Endodermal cell (in vitro differentiated cells): ENCODE measurements around the gene NOL9. TPM values are rescaled to one million over a fixed set of nuclear protein-coding genes. Genes with fewer than 3 reads are reported as not detected.

Experiments
- DNase-seq: peaks from one replicate; pipeline ENCODE4 v3.0.0-alpha.2; 2017
- H3K27ac ChIP-seq: 2 replicates; pipeline ENCODE4 v1.5.1; 2013; ENCODE audit warnings: mild to moderate bottlenecking, low read depth, low read length, moderate library complexity
- H3K27me3 ChIP-seq: 2 replicates; pipeline ENCODE4 v1.6.1; 2013; ENCODE audit warnings: mild to moderate bottlenecking, low read length, moderate library complexity; ENCODE audit not compliant: insufficient read depth, control insufficient read depth, poor library complexity, severe bottlenecking
- H3K36me3 ChIP-seq: 2 replicates; pipeline ENCODE4 v1.7.0; 2013; ENCODE audit warnings: mild to moderate bottlenecking, low read length, moderate library complexity; ENCODE audit not compliant: control insufficient read depth, insufficient read depth
- H3K4me1 ChIP-seq: one replicate; pipeline ENCODE4 v1.7.0; 2013; ENCODE audit warnings: low read length; ENCODE audit not compliant: control insufficient read depth, insufficient read depth
- H3K4me3 ChIP-seq: 2 replicates; pipeline ENCODE4 v1.5.1; 2013; ENCODE audit warnings: mild to moderate bottlenecking, low read length, moderate library complexity
- H3K9ac ChIP-seq: 2 replicates; pipeline ENCODE4 v1.6.1; 2013; ENCODE audit warnings: mild to moderate bottlenecking, low read length, moderate library complexity; ENCODE audit not compliant: poor library complexity, severe bottlenecking; ENCODE audit errors: extremely low read depth
- H3K9me3 ChIP-seq: 2 replicates; pipeline ENCODE4 v1.6.1; 2013; ENCODE audit warnings: mild to moderate bottlenecking, low read length, moderate library complexity; ENCODE audit not compliant: control insufficient read depth
- H3K27ac Mint-ChIP-seq: 2 replicates; pipeline ENCODE4 v1.8.0; 2020; ENCODE audit warnings: mixed read lengths
- H3K27me3 Mint-ChIP-seq: 2 replicates; pipeline ENCODE4 v1.8.0; 2021; ENCODE audit warnings: mild to moderate bottlenecking, mixed read lengths; ENCODE audit not compliant: insufficient read depth
- H3K36me3 Mint-ChIP-seq: 2 replicates; pipeline ENCODE4 v1.8.0; 2020; ENCODE audit warnings: low read depth, mixed read lengths
- H3K4me1 Mint-ChIP-seq: 2 replicates; pipeline ENCODE4 v1.8.0; 2020; ENCODE audit warnings: mixed read lengths
- H3K4me3 Mint-ChIP-seq: 2 replicates; pipeline ENCODE4 v1.8.0; 2020; ENCODE audit warnings: mild to moderate bottlenecking, moderate library complexity, mixed read lengths
- H3K9me3 Mint-ChIP-seq: 2 replicates; pipeline ENCODE4 v1.8.0; 2020; ENCODE audit warnings: mild to moderate bottlenecking, mixed read lengths
- WGBS, 2 experiments: methylation state at CpG; one replicate each; pipeline versions ENCODE4 v1.1.5 to v1.1.7; 2013; ENCODE audit warnings: missing lambda C conversion rate in 2 of 2, mixed read lengths in 1 of 2; ENCODE audit not compliant: insufficient coverage in 1 of 2, insufficient read length in 1 of 2; 5-methylcytosine and 5-hydroxymethylcytosine counted together
- total RNA-seq, 2 donors: library from RNA; stranded (reverse); fragmentation: NEBNext Ultra II Directional in 1 of 2; extraction: Animal tissue kit (Norgen Biotek cat#: 25700) in 1 of 2; gene quantifications; 2 replicates in 1 of 2; 3 replicates in 1 of 2; pipeline ENCODE4 v1.2.1, GENCODE V29; 2021
- TF ChIP-seq, protein P1 (sequence below): fragments of 200-600 bp; sonication (generic); conservative IDR thresholded peaks from 2 replicates; pipeline ENCODE4 v1.5.0; 2021; ENCODE audit warnings: antibody characterized with exemption, mild to moderate bottlenecking

Gene NOL9
- total RNA-seq, 2 donors from 2014 or later: 35.0 to 43.9 TPM

GRCh38 chr1:6491480-6491962, 62.8 kb downstream of the NOL9 start, which contains the start of gene PLEKHG5:
Gene PLEKHG5 (minus strand): TSS chr1:6491667. CDS start chr1:6477571, 14,096 bp downstream.
- Mint-ChIP-seq H3K4me3 (peak within 1 kb of the TSS; percentile 64), H3K27ac (peak within 1 kb of the TSS; percentile 40), H3K36me3 (no peaks in the 10 kb centered on the region), H3K27me3 (peaks cover 19% of the 10 kb centered on the region), H3K4me1 (peaks cover 10% of the 10 kb centered on the region), H3K9me3 (no peaks in the 10 kb centered on the region)
- H3K4me1 ChIP-seq: peaks cover 2% of the 10 kb centered on the region
- H3K27me3 ChIP-seq: peaks cover 10% of the 10 kb centered on the region
- no peaks in the 10 kb centered on the region for H3K9me3 ChIP-seq
- H3K9ac ChIP-seq: peak within 1 kb of the TSS; percentile 51
- H3K4me3 ChIP-seq: peak within 1 kb of the TSS; percentile 86
- no peak within 1 kb of the TSS for H3K27ac ChIP-seq
- H3K36me3 ChIP-seq: no peaks in the 10 kb centered on the region
- WGBS, 2 experiments: 62 to 65% methylated on average over 4 to 6 of the region's 6 CpGs
- peak; percentile 82 for DNase-seq
- TF ChIP-seq, protein P1, sequence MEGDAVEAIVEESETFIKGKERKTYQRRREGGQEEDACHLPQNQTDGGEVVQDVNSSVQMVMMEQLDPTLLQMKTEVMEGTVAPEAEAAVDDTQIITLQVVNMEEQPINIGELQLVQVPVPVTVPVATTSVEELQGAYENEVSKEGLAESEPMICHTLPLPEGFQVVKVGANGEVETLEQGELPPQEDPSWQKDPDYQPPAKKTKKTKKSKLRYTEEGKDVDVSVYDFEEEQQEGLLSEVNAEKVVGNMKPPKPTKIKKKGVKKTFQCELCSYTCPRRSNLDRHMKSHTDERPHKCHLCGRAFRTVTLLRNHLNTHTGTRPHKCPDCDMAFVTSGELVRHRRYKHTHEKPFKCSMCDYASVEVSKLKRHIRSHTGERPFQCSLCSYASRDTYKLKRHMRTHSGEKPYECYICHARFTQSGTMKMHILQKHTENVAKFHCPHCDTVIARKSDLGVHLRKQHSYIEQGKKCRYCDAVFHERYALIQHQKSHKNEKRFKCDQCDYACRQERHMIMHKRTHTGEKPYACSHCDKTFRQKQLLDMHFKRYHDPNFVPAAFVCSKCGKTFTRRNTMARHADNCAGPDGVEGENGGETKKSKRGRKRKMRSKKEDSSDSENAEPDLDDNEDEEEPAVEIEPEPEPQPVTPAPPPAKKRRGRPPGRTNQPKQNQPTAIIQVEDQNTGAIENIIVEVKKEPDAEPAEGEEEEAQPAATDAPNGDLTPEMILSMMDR: no peak

DNA sequence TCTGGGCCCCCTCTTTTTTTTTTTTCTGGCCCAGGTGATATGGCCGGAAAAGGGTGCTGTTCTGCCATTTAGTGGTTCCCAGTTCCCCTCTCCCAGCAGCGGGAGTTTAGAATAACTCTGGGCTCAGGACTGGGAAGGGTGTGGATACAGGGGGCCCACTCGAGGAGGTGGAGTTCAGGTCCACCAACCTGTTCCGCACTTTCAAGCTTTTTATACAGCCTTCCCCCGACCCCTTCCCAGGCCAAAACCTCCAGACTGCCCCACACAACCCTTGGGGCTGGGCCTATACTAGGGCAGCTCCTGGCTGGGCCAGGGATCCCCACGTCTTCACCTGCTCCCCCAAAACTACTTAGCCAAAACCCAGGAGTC, 63.2 kb downstream of the NOL9 start:
- no peak overlapping the region for H3K27ac ChIP-seq
- H3K27ac Mint-ChIP-seq: peak overlapping the region; percentile 40

GRCh38 chr1:6490181-6491080, 63.9 kb downstream of the NOL9 start:
- H3K9ac ChIP-seq: peak overlapping the region; percentile 51
- Mint-ChIP-seq H3K4me3 (peak overlapping the region; percentile 64), H3K27me3 (peaks cover 9% of the 10 kb centered on the region), H3K36me3 (no peaks in the 10 kb centered on the region), H3K4me1 (peaks cover 14% of the 10 kb centered on the region), H3K9me3 (no peaks in the 10 kb centered on the region), H3K27ac (no peak overlapping the region)
- no peaks in the 10 kb centered on the region for H3K9me3 ChIP-seq
- H3K4me3 ChIP-seq: peak overlapping the region; percentile 86
- DNase-seq: peak; percentile 96
- 1% methylated on average over 41 to 70 of the region's 70 CpGs for WGBS, 2 experiments
- H3K27me3 ChIP-seq: no peaks in the 10 kb centered on the region
- TF ChIP-seq, protein P1: peak; percentile 43
- no peaks in the 10 kb centered on the region for H3K36me3 ChIP-seq
- no peak overlapping the region for H3K27ac ChIP-seq
- no peaks in the 10 kb centered on the region for H3K4me1 ChIP-seq

More for the DNA sequence above, 63.2 kb downstream of the NOL9 start:
- WGBS, 2 experiments: 17 to 18% methylated on average over 3 to 6 of the region's 6 CpGs
- H3K4me1 ChIP-seq: no peaks in the 10 kb centered on the region
- H3K4me3 ChIP-seq: peak overlapping the region; percentile 86
- TF ChIP-seq, protein P1: no peak
- peak overlapping the region; percentile 64 for H3K4me3 Mint-ChIP-seq
- peaks cover 15% of the 10 kb centered on the region for H3K27me3 Mint-ChIP-seq
- no peak for DNase-seq
- H3K9me3 ChIP-seq: no peaks in the 10 kb centered on the region
- no peaks in the 10 kb centered on the region for H3K9me3 Mint-ChIP-seq
- no peaks in the 10 kb centered on the region for H3K36me3 ChIP-seq
- peak overlapping the region; percentile 51 for H3K9ac ChIP-seq
- peaks cover 13% of the 10 kb centered on the region for H3K4me1 Mint-ChIP-seq
- H3K36me3 Mint-ChIP-seq: no peaks in the 10 kb centered on the region
- peaks cover 6% of the 10 kb centered on the region for H3K27me3 ChIP-seq
